Brain pericyte (primary cell): ENCODE results near the gene TMEM178B.

ENCODE experiments used
- DNase-seq: peaks from one replicate; pipeline ENCODE4 v3.0.0-alpha.2; 2012; ENCODE audit warnings: low read depth, low spot score

TMEM178B gene

DNA sequence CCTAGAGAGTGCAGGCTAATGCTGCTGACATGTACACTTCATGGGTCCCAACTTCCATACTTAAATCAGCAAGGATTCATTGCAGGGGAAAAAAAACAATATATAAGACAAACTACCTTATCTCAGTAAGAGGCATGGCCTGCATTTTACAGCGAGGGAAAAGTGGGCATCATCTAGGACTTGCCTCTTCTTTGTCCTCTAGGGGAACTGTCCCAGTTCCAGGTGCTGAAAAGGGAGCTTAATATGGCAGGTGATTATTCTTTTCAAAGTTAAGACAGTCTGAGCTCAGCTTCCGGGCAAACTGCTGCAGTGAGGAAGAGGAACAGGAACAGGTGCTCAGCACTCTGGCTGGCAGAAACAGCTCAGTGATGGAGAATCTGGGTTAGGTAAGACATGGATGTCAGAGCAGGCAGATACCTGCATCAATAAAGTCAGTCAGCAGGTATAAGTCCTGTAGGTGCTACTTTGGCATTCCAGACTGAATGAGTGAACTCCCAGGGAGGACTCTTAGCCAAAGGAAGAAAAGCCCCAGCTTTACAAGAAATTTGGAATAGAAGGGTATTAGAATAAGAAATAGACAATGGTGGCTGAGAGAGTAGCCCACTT lies 147.2 kb downstream of the TMEM178B start:
- no peak for DNase-seq

DNA sequence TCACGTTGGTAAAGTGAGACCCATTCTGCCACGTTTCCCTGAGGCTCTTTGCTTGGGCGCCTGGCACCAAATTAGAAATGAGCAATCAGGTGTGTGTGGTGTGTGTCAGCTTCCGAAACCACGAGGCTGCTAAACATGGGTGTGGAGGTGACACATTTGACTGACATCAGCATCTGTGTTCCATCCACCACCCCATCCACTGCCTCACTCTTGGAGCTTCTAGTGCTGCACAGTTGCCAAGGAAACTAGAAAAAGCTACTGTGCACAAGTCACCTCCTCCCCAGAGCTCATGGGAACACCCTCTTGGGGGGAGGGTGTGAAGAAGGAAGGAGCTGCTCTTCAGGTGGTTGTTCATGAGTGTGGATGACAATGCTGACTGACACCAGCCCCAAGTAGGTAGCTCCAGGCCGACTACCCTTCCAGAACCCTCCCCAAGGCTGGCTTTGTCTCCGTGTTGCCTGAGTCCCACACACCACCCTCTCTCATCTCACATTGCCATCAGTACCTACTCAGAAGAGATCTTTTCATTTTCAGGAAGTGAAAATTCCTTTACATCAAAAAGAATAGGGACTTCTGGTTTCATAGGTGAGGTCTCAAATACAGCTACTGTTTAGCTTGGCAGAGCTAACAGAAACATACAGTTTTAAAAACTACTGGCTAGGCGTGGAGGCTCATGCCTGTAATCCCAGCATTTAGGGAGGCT lies 152.2 kb downstream of the TMEM178B start:
- DNase-seq = no peak

DNA sequence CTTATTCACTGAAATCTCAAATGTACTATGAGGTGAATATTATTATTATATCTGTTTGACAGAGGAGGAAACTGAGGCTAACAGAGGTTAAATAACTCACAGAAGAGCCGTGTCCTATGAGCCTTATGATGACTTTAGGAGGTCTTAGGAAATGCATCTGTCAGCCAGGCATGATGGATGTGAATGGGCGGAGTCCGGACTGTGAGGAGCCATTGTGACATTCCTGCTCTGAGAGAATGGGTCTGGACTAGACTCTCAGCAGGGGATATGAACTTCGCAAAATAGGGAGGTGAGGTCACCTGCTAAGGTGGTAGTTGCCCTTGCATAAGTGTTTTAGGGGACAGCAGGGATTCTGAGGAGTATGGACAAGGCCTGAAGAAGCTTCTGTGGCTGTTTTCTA lies 153.6 kb downstream of the TMEM178B start:
- DNase-seq = no peak

DNA sequence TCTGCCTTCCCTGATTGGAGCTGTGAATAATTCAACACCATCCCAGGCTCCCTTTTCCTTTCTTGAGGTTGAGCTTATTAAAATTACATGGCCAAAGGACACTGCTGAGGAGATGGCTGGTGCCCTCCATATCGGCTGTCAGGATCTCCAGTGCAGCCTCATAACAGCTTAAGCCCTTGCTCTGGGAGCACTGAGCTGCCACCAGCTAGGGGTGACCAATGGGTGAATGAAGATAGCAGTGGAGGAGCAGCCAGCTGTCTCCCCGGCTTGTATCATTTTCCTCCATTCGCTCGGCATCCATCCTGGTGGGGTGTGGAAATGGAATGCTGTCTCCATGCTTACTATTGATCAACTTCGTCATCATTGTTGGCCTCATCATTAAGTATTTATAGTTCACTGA lies 154.6 kb downstream of the TMEM178B start:
- no peak for DNase-seq

DNA sequence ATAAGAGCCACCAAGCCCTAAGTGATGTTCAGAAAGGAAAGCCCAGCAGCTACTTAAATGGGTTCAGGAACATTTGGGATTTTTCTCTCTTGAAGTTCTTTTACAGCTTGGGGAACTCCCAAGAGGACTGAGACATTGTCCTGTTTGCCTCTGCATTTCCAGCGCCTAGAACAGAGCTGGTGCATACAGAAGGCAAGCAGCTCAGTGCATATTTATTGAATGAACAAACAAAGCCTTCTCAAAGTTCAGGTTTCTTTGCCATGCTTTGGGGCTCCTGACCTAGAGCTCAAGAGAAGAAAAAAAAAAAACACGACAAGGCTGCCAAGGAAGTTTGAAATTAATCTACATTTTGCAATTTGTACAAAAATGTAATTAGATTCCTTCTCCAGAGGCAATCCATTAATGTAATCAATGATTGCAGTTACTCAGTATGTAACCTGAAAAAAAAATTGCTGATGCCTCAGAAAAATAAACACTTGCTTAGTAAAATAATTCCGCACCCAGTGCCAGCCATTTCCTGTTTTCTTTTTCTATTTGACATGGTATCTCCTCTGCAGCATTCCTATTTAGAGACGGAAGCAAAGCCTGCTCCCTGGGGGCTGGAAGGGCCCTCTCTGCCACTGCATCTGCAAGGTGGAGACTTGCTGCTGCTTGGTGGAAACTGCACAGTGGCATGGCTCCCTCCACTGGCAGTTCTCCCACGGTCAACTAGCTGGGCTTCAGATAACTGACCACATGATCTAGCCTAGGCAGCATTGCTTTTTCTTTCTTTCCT lies 157.3 kb downstream of the TMEM178B start:
- DNase-seq = no peak

DNA sequence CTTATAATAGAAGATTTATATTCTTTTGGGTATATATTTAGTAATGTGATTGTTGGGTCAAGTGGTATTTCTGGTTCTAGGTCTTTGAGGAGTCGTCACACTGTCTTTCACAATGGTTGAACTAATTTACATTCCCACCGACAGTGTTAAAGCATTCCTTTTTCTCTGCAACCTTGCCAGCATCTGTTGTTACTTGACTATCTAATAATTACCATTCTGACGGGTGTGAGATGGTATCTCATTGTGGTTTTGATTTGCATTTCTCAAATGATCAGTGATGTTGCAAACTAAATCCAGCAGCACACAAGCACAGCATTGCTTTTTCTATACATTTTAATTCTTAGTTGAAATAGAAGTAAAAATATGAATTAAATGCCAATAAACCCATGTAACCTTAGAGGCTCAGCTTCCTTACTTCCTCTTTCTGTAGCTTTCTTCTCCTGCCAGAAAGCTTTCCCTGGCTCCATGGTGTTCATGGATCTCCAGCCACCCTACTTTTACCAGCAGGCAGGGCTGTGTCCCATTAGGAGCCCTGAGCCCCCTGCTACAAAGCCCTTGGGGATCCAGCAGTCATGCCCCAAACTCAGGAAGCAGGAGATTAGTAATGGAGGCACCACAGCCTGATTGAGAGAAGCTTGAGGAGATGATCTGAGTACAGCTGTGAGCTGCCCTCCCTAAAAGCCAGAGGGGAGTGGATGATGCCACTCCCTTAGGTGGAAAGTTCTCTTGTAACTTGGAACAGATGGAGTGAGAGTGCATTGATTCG lies 158.6 kb downstream of the TMEM178B start:
- no peak for DNase-seq

DNA sequence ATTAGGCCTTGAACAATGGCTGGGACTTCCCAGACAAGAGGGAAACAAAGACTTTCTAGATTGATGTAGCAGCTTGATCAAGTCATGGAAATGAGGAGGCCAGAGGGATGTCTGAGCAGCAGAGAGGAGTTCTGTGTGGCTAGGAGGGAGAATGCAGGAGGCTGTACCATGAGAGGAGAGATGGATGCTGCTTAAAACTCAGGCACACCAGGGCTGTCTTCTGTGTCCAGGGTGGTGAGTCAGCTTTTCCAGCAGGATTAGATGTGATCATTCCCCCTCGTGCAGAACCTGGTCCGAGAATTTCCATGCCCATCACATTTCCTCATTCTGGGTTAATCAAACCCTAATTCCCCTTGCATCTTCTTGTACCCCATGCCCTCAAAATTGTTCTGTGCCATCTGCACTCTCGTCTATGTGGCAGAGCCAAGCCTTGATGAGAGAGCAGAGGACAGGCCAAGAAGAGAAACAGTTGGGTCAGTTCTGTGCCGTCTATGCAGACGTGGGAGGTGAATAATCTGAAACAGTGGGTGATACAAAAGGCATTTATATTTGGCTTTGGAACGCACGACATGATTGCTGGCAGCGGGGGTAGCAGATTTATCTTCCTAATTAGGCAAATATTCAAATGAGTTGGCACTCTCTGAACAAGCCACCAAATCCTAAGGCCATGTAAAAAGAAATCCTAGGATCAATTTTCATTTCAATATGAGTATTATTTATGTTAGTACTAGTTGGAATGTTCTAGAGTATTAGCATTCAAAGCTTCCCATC lies 160.7 kb downstream of the TMEM178B start:
- no peak for DNase-seq

DNA sequence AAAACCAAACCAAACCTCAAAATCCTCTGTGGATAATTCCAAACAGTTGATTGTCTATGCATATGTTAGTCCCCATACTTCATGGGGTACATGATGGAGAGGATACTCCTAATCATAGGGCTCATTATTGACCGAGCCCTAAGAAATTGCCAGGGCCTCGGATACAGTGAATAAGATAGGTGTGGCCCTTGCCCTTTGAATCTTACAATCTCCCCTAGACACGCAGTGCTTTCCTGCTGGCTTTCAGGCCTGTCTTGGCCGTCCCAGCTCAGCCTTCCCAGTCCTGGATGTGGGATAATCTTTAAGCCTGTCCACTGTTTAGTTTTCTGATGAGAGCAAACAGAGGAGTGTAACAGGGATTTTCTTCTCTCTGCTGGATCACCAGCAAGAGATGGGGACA lies 161.8 kb downstream of the TMEM178B start:
- DNase-seq = no peak

DNA sequence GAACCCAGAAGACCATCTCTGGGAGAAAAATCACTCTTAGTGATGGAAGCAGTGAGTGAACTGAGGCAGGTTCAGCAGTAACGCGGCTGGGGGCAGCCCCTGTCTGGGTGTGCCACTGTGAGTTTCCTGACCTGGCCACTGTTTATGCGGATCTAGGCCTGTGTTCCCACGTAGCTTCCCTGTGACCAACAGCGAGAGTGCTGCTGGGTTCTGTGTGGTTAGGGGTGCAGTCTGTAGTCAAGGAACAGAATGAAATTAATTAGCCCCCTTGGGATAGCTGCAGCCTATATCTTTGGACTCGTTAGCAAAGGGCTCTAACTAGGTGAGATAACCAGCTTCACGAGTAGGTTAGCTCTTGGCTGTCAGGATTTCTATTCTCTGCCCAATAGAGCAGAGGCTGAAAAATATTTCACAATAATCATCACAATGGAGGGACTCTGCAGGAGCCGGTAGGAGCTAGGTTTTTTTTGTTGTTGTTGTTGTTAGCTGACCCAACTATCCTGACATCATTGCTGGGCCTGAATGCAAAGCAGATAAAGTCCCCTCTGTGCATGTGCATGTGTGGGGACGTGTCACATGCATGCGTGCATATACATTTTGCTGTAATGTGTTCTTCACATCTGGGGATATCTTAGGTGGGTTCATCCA lies 164.9 kb downstream of the TMEM178B start:
- no peak for DNase-seq

DNA sequence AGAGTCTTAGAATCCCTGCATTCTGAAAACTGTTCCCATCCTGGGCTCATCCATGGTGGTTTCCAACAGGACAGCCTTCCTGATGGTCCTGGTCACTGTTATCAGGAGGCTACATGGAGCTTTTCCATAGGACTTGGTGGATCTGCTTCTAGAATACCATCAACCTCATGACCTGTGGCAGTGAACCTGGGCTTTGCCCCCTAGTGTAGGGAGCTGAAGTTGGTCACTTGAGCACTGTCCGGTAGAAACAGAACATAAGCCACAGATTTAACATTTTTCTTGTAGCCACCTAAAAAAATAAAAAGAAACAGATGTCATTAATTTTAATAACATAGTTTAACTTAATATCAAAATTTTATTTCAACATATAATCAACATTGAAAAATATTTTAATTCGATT lies 165.8 kb downstream of the TMEM178B start:
- no peak for DNase-seq

DNA sequence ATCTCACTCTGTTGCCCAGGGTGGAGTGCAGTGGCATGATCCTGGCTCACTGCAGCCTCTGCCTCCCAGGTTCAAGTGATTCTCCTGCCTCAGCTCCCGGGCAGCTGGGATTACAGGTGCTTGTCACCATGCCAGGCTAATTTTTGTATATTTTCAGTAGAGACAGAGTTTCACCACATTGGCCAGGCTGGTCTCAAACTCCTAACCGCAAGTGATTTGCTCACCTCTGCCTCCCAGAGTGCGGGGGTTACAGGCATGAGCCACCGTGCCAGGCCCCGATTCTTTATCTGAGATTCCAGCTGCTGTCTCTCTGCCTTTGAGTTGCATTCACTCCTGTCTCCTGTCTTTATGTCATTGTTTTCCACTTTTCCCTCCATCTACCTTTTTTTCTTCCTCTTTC lies 168.7 kb downstream of the TMEM178B start:
- DNase-seq = no peak

DNA sequence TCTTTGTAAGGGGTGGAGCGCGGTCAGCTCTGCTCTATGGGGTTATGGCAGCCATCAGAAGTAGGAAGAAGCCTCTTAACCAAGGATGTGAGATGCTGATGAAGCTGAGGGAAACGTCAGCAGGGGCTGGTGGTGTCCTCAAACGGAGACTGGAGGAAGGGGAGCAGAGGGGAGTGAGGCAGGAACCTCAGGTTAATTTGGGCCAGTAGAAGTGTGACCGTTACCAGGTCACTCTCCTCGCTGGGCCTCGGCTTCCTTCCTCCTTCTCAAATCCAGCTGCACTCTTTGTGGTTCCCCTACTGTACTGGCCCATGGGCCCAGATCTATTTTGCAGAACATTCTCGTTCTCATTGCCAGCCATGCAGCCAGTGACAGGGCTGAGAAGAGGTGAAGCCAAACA lies 169.5 kb downstream of the TMEM178B start:
- DNase-seq = no peak

DNA sequence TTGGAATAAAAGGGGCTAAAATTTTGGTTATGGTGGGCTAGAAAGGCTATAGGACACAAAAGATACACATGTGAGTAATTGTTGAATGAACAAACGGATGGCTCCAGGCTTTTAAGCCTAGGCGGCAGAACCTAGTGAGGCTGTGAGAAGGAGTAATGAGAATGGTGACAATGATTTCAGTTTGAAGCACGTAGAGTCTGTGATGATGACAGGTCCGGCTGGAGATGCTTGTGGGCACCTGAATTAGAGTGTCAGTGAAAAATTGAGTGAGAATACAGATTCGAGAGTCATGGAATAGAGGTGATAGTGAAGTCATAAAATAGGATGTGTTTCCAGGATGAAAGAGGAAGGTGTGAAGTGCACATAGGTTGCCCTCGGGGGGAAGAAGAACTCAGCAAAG lies 170.6 kb downstream of the TMEM178B start:
- no peak for DNase-seq

DNA sequence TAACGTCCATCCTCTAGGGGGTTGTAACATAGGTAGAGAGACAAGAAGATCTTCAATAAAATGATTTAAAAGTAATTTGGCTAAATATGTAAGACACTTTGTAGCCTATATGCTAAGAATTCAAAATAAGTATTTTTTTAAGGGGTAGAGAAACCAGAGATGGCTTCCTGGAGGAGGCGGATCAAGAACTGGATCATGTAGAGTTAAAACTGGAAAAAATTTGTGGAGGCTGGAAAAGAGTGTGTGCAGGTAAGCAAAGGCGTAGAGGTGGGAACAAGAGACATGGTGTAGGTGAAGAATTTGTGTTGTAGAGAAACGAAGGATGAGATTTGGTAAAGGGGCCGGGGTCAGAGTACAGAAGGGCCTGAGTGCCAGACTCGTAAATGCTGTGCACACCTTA lies 172.6 kb downstream of the TMEM178B start:
- DNase-seq = no peak

DNA sequence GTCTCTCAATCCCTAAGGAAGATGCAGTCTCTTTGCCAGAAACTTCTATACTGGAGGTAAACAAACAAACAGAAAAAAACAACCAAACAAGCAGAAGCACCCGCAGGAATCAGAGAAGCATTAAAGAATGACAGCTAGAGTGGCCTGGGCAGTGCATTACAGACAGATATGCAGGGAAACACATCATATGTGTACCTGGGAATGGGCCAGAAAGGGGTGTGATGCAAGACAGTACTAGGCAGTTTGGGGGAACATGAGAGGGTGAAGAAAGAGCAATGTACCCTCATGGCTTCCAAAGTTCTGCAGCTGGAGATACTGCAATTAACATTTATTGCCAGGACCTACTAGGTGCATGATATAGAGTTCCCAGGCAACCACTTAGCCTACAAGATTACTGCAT lies 177.3 kb downstream of the TMEM178B start:
- no peak for DNase-seq

DNA sequence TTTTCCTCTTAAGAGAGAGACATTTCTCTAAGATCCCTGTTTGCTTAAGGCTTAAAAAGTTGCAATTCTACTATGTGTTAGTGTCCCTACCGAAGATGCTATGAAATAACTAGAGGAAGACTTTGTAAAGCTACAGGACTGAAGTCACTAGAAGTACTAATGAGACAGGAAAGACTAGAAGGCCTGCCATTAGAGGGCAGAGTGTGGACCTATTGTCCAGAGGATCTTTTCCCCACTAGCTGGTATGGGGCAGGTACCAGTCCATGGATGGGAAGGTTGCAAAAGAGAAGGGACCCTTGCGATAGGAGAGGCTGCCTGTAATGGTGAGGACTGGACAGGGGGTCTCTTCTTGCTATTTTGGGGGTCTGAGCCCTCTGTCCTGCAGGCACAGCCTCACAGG lies 178.1 kb downstream of the TMEM178B start:
- DNase-seq = no peak

DNA sequence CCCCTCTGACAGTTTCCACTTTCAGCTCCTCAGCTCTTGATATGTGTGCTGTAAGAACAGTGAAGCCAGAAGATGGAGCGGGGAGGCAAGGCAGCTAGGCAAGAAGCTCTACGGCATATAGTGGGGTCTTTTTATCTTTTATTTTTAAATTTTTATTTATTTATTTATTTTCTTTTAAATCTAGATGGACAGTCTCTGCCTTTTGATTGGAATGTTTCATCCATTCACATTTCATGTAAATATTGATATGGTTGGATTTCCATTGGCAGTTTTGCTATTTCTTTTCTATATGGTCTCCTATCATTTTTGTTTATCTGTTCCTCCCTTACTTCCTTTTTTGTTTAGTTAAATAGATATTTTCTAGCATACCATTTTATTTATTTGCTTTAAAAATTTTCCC lies 183.7 kb downstream of the TMEM178B start:
- DNase-seq = no peak

DNA sequence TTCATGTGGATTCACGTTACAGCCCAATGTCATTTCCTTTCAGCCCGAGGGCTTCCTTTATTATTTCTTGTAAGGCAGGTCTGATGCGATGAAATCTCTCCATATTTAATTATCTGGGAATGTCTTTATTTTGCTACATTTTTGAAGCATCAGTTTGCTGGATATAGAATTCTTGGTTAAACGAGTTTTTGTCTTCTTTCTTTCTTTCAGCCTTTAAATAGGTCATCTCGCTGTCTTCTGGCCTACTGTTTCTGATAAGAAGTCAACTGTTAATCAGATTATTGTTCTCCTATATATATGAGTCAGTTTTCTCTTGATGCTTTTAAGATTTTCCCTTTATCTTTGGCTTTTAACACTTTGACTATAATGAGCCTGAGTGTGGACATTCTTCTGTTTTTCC lies 184.7 kb downstream of the TMEM178B start:
- no peak for DNase-seq

DNA sequence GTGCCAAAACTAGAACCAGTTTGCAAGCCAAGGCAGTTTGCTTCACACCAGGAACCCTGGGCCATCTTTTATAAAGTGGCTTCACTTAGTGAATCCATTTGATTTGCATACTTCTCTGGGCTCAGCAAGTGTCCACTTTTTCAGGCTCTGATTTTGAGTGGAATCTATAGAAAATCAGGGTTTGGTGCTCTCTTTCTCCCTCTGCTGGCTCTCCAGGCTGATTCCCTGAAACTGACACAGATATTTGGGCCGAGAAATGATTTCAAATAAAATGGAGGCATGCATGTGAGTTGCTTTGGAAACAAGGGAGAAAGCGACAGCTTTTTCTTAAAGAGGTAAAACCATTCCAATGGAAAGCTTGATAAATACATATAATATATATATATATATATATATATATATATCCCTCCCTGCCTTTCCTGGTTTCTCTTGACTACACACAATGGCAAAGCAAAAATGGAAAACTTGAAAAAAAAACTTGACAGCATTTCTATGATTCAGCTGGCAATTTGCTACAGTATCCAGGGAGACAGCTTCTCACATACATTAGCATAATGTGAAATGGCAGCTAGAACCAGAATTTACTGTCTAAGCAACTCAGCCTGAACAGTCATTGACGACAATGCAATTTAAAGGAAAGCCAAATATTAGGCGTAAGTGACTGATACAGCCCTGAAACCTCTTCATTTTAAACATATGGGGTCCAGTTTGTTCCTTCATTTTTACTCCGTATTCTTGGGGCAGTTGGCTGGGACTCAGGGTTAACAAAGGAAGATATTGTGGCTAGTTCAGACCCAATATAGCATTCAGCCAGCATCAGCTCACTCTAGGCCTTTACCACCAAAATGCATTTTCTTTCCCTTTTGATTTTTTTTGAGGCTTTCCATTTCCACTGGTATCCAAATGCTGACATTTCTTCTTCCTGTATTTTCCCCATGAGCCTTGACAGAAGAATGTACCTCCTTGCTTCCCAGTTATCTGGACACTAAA lies 188.5 kb downstream of the TMEM178B start:
- no peak for DNase-seq

DNA sequence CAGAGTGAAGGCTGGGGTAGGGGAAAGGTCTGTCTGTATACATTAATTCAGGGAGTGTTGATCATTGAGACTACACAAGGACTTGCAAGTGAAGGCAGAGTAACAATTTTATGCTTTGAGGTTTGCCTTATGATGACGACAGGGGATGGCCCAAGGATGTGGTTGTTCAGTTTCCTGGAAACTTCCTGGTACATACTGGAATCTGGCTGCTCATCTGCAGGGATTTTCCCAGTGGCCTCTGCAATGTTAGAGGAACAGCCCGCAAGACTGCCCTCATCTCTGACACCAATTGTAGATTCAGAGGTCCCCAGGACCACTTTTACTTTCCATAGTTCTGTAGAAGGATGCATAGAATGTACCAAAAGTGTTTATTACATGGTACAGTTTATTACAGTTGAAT lies 189.6 kb downstream of the TMEM178B start:
- DNase-seq = no peak
